GM18519 (cell line): ENCODE data around the gene DDX51.

Experiments used
- ATAC-seq: cut with Tn5 transposase; IDR thresholded peaks from one replicate; pipeline ENCODE4 v1.9.1; 2021; ENCODE audit warnings: mild to moderate bottlenecking, moderate library complexity; ENCODE audit not compliant: unreplicated experiment, low FRiP score

Gene DDX51

GRCh38 chr12:132180648-132181546, 36.8 kb upstream of the DDX51 start:
- ATAC-seq: no peak

- ATAC-seq: no peak
Measured at GRCh38 chr12:132179431-132180362, 35.6 kb upstream of the DDX51 start.

DNA sequence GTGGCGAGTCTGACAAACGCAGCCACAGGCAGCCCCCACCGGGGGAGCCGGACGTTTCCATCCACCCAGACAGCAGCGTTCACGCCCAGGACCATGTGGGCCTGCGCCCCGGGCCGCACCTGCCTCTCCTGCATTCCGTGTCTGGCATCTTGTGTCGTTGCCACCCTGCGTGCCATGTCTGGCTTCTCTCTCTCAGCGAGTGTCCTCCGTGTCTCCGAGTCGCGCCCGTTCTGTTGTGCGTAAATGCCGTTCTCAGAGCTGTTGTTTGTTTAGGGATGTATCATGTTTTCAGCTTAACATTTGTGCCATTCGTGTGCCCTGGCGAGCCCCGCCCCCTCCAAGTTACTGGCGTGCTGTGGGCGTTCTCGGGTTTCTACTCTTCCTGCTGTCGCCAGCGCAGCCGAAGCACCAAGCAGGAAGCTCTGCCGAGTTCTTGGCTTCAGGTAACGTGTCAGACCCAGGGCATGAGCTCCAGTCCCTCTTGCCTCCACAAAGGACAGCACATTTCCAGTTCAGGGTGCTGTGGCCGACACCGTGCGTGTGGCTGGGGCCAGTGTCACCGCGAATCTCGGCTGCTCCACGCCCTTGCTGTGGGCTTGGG, 34.8 kb upstream of the DDX51 start:
- ATAC-seq: no peak

- no peak for ATAC-seq
Measured at GRCh38 chr12:132178316-132178715, 34.2 kb upstream of the DDX51 start.

DNA sequence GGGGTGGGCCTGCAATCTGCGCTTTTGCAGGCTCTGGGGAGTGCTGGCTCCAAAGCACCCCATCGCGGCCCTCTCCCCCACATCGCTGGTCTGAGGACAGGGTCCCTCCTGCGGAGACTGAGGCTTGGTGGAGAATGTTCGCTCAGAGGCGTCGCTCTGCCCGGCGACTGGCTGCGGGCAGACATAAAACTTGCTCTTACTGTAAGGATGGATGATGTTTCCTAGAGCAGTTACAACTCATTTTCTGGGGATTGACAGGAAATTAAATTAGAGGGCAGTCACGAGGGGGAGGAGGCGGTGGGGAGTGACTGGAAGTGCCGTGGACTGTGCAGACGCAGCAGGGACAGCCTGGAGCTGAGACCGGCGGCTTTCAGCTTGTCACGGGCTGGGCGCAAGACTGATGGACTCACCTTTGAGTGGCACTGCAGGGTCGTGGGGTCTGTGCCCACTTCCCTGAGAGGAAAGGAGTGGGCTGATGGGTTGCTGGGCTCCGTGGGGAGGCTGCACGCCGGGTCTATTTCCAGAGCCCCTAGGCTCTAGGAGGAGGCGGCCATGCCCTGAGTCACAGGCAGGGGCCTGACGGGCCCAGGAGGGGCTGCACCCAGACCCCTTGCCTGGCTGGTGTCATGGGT, 32.9 kb upstream of the DDX51 start:
- ATAC-seq: no peak

- ATAC-seq: no peak
Measured at GRCh38 chr12:132176385-132176919, 32.3 kb upstream of the DDX51 start.

GRCh38 chr12:132175496-132176384, 31.6 kb upstream of the DDX51 start:
- no peak for ATAC-seq

DNA sequence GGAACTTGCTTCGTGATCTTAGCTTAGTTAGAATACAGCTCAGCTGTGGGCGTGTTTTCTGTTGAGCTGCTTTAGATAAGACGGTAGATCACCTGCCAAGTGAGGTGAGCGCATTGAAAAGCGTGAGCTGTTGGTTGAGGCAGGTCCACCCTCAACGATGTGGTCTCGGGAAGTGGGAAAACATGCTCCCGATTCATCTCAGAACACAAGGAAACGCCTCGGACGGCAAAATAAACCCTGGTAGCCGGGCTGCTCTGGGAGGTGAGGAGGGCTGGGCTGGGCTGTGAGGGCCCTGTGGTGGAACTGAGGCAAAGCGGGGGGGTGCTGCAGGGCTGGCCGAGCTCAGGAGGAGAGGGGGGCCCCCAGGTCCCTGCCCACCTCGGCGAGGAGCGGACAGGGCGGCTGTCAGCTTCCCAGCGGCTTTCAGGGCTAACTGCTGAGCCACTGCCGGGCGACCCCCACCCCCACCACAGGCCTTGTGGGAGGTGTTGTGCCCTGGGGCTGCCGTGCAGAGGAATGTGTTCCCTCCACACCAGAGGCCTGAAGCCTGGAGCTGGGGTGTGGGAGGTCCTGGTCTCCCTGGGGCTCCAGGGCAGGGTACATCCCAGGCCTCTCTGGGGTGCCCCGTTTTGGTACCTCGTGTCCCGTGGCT, 30.8 kb upstream of the DDX51 start:
- ATAC-seq: no peak

GRCh38 chr12:132174015-132174838, 30.1 kb upstream of the DDX51 start:
- ATAC-seq: no peak

DNA sequence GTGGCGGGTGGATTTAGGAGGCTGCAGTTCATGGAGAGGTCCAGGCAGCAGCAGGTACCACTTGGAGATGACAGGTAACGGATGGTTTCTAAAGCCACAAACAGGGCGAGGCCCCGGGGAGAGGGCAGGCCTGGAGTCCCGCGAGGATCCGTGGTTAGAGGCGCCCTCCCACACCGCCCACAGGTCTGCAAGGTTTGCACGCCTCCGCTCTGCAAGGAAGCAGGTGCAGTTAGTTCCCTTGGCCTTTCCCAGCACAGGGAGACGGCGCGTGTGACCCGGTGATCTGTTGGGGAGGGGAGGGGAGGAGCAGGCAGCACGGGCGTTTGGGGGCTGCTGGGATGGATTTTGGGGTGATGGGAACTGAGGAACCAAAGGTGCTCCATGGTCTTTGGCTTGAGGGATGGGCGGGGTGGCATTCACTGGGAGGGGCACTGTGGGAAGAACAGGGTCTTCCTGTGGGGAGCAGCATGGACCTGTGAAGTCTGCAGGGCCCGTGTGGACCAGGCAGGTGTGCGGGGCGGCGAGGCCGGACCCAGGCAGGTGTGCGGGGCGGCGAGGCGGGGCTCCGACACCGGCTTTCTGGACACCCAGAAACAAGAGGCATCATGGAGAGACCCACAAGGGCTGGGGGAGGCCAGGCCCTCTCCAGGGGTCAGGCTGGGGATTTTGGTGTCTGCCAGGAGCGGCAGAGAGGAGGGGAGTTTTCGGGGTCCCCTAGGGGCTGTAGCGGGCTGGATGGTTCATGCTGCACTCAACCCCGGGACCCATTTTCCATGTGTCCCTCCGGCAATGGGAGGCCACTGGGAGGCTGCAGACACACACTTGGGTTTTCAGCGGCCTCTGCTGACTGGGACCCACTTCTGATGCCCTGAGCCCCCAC, 29.3 kb upstream of the DDX51 start:
- ATAC-seq: no peak

DNA sequence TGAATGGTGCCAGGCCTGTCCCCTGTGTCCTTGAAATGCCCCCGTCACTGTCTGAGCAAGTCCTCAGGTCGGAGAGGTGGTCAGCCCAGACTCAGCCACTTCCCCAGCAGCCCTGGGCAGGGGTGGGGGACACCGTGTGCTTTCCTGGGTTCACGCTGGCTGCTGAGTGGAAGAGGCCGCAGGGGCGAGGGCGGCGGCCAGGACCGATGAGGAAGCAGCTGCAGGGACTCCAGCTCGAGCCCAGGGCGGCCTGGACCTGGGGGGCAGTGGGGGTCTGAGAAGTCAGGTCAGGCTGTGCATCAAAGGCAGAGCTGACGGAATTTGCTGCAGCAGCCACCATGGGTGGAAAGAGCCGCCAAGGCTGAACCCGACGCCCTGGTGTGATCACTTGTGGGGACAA, 28.5 kb upstream of the DDX51 start:
- no peak for ATAC-seq

GRCh38 chr12:132171968-132172521, 27.9 kb upstream of the DDX51 start:
- no peak for ATAC-seq

DNA sequence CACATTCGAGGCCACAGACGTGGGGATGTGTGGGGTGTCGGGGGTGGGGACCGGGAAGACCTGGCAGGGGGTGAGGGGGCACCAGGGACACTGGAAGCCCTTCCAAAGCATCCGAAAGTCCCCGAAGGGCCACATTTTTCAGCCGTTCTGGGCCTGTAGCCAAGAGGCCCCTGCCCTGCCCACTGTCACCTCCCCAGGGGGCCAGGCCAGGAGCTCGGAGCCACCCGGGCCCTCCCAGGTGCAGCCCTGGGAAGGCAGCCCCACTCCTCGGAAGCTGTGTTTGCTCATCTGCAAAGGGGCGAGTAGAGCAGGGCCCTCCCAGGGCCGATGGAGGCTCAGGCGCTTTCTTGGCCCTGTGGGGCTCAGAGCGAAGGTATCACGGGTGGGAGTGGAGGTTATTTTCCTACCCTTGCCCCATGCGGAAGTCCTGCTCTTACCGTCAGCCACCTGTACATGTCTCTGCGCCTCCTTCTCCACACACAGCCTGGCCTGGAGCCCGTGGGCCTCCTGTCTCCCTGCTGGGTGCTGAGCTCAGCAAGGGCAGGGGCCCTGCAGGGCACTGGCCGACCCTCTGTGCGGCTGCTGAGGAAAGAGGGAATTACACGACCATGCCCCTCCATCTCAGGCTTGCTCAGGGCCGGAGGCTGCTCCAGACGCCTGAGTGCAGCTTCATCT, 27.3 kb upstream of the DDX51 start:
- no peak for ATAC-seq

DNA sequence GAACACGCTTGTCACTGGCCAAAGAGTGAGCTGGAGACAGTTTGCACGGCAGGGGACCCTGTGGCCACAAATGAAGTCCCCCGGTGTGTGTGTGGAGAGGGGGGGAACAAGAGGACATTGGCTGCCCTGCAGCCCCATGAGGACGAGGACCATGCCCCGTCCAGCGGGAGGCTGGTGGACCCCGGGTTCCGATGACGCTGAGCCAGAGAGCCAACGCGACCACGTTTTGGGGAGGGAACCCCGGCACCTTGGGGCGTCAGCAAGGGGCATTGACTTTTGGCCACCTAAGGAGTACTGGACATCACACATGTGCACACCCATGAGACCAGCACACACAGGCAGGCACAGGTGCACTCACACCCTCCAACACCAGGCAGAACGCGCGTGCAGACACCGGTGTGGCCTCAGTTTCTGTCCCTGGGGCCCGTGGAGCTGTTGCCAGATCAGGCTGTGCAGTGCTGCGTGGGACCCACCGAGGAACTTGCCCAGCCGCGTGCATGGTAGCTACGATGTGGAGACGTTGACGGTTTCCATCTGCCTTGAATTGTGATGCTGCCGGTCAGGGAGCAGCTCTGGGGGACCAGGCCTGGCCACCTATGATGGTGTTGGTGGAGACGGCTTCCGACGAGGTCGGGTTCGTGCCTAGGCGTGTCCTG, 26.6 kb upstream of the DDX51 start:
- ATAC-seq: no peak

DNA sequence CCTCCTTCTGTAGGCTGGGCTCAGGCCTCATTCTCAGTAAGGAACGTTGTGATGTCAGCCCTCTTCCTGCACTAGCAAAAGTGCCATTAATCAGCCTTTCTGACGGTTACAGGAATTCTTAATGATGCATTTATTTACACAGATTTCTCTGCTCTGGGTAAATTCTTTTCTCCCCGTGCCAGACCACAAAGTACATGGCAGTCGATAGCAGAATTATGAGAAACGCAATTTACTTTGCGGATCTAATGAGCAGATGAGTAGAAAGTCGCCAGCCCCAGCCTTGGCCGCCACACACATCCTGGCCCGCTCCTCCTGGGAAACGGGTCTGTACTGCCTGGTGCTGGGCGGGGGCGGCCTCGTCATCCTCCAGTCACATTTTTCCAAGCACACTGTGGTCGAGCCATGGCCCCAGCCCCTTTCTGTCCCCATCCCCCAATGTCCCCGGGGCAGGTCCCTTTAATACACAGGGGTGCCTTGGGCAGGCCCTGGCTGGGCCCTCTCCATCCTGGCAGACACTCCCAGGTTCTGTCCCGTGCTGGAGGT, 26.0 kb upstream of the DDX51 start:
- ATAC-seq: no peak
